SKM-1 (cell line): ENCODE results near the gene TCF4.
"Not testable (repeated sequence)": the region's sequence is repeated elsewhere in the genome, so short reads cannot be mapped to it uniquely, and the experiment has no call there.

Source experiments
- DNase-seq: peaks from one replicate; lab custom pipeline; 2025; ENCODE audit not compliant: unreplicated experiment; lab: John Stamatoyannopoulos, UW

The TCF4 gene

DNA sequence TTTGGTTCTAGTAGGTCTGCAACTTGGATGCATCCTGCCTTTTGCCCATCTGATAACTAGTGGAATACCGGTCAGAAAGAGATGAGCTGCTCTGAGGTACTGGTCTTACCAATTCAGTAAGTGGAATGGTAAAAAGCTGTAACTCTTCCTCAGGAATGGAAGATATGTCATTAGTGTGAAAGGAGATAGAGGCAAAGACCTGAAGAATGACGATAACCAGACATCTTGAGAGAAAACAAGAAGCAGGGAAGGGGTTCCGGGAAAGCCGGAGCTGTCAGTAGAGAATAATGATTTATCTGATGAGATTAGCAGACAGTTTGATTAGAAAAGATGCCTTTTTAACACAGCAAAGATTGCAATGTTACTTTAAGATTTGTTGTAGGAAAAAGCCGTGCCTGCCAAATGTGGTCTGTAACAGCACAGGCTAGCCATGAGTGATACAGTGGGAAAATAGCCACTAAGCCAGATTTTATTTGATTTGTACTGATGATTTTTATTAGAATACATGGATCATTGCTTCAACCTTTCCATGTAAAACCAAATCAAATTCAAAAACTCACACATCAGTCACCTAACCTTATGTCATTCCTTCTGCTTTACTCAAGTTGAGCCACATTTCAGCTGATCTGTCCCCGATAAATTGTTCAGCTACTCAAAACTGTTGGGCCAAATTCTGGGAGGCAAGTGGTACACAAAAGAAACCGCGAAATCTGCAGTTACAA lies 110.0 kb downstream of the TCF4 start:
- no peak for DNase-seq

DNA sequence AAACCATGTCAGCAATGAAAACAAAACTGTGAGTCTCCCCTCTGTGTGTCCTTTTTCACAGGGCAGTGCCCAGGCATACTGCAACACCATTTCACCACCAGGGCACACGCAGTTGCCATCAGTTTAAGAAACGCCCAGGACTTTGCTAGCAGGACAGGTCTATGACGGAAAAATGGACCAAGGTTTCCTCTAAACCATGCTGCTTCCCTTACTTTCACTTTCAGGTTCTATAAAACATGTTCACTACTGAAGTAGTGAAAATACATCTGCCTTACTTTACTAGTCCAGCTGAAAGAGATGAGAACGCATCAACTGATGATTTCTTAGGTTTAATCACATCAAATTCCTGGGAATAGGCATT lies 110.5 kb downstream of the TCF4 start:
- DNase-seq = peak; percentile 16

GRCh38 chr18:55475916-55476315 lies 112.1 kb downstream of the TCF4 start:
- DNase-seq = no peak

GRCh38 chr18:55475467-55475866 lies 112.5 kb downstream of the TCF4 start:
- no peak for DNase-seq

- no peak for DNase-seq
These were observed 114.4 kb downstream of the TCF4 start for GRCh38 chr18:55473560-55473959.

DNA sequence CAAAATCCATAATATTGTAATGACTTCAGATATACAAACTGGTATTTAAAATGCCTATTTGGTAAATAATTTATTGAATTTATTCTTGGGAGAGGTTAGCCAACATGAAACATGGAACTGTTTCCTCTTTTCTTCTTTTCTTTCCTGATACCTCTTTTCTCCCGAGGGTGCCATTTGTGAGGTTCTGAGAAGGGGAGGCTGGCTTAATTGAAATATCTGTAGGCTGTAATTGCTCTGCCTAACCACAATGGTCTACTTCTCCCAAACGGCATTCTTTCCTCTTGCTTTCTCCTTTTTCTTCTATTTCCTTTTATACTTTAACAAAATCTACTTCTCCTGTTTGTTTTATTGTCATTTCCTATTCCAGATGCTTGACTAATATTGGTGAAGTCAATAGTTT lies 114.9 kb downstream of the TCF4 start:
- DNase-seq = no peak

DNA sequence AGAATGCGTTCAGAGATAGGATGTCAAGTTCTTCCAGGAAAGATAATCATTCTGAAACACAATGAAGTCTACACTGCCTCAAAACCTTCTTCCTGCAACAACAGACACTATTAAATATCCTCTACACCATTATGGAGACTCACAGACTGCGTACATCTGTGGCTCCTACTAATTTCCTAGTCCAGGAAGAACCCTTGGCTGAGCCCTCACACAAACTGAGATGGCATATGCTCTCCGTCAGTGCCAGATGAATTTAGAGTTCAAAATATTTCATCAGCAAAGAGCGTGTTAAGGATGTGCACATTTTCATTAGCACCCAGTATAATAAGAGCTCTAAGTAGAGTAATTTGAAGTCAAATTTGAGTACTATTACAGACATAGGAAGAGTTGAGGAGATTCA lies 117.2 kb downstream of the TCF4 start:
- no peak for DNase-seq

- not testable (repeated sequence) for DNase-seq
These were observed 118.9 kb downstream of the TCF4 start for GRCh38 chr18:55469134-55469533.

DNA sequence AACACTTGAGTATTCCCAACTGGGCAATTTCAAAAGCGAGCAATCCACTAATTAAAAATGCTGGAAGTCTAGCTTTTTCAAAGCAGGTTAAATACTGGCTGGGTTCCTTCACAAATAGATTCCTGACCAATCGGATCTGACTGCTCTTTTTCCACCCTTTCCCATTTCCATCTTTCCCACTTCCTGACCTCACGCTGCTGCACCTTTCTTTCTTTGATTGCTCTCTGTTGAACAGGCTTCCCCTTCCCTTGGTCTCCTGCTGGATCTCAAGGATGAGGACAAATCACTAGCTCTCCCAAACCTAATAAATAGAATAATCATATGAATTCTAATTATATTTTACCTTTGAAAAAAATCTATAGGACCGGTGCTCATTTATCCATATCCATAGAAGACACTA lies 121.2 kb downstream of the TCF4 start:
- DNase-seq = no peak

DNA sequence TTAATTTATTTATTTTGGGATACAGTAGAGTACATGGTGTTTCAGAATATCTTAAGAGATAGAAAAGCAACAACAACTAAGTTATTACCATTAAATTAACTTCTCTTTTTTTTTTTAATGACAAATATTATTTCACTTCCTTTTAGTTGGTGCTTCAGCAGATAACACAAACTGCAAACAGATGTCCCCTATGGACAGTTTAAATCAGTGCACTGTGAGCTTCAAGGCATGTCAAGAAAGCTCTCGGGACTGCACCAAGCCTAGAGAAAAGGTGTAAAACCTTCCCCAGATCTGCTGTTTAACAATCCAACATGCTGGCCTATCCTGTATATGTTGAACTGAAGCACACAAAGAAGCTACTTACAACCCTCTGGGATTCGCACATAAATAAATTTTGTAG lies 122.7 kb downstream of the TCF4 start:
- DNase-seq = no peak

GRCh38 chr18:55464581-55464980 lies 123.4 kb downstream of the TCF4 start:
- DNase-seq = no peak

GRCh38 chr18:55462652-55463051 lies 125.3 kb downstream of the TCF4 start:
- no peak for DNase-seq

- no peak for DNase-seq
These were observed 126.1 kb downstream of the TCF4 start for GRCh38 chr18:55461848-55462247.

DNA sequence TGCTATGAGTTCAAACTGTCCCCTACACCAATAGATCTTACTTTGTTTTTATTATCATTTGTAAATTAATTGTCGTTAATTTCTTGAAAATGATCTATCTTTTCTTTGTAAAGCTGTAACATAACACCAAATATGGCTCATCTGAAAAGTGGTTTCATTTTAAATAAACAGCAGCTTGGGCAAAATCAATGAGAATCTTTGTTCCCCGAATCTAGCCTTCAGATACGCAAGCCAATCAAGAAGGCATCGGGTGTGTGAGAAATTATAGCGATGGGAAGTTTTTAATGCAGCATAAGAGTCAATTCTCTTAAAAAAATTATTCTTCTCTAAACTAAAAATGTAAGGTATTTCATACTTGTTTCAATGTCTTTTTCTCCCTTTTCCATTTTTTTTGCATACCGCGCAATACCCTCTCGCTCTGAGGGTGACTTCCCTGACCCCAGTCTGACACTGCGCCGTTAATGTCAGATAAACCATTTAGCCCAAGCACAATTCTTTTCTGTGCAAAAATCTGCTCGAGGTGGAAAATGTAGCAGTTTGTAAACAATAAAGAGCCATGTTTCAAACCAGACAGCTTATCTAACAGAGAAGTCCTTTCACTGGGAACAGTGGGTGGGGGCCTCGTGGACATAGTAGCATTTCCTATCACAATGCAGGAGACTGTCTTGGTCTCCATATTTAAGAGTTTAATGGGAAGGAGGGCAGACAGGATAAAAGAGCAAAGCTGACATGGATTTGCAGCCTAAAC lies 129.4 kb downstream of the TCF4 start:
- no peak for DNase-seq

GRCh38 chr18:55457028-55457427 lies 131.0 kb downstream of the TCF4 start:
- no peak for DNase-seq

GRCh38 chr18:55455938-55456337 lies 132.1 kb downstream of the TCF4 start:
- no peak for DNase-seq

- DNase-seq = no peak
These were observed 134.8 kb downstream of the TCF4 start for GRCh38 chr18:55453186-55453585.

DNA sequence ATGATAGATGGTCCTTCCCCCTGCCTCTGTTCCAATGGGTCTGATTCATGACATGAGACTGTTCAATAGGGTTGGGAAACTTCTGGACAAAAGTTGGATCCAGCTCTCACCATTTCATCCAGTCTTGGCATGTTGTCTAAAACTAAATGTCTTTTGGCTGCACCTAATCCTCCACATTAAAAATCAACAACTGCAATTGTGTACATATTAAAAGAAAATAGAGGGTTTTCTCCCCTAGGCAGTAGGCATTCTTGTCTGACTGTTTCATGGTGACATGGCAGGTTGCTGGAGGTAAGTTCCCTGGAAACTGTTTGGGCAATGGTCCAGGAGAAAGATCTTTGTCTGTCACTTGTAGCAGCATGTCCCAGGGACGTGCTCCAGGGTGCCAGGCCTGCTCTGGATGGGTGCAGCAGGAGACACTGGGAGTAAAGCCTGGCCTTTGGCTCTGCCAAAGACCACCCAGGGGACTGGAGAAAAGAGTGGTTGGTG lies 135.8 kb downstream of the TCF4 start:
- DNase-seq = no peak

- no peak for DNase-seq
These were observed 138.4 kb downstream of the TCF4 start for GRCh38 chr18:55449412-55450140.

DNA sequence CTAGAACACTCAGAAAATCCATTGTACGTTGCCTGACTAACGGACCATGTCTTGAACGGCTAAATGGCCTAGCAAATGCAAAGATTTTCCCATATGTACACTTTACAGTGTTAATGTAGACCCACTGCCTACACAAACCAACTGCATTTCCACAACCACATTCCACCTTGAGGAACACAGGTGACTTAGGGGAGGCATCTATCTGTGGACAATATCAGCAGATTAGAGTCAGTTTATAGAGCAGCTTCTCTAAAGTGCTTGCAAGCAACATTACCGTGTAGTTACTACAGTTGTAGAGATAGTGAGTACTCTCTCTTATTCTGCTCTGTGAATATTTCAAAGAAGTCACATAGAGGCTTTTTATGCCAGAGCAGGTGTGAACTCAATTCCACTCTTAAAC lies 139.6 kb downstream of the TCF4 start:
- DNase-seq = no peak

GRCh38 chr18:55447672-55448018 lies 140.3 kb downstream of the TCF4 start:
- DNase-seq = no peak
